Stomach (tissue), 4 donors: ENCODE data around the gene PKDCC.

Experiments used
- POLR2A ChIP-seq, 4 donors: fragments of 450-650 bp; IDR thresholded peaks; one replicate each; pipeline ENCODE4 v1.6.1; 2016; ENCODE audit warnings: antibody characterized with exemption in 4 of 4, control low read depth in 2 of 4, mild to moderate bottlenecking in 1 of 4, moderate library complexity in 1 of 4
- POLR2AphosphoS5 ChIP-seq, 3 donors: sonication (generic); formaldehyde crosslinking; IDR thresholded peaks; one replicate each; pipeline ENCODE4 v1.6.1; 2016; ENCODE audit warnings: antibody characterized with exemption in 3 of 3
- TF ChIP-seq, protein P1 (sequence below), 7 experiments: fragments of 450-650 bp in 4 of 7; fragments of 200-600 bp in 3 of 7; sonication (generic) in 3 of 7; IDR thresholded peaks; one replicate each; pipeline ENCODE4 v1.5.1; 2016 to 2019; ENCODE audit warnings: antibody characterized with exemption in 7 of 7, control low read depth in 2 of 7, mild to moderate bottlenecking in 1 of 7

DNA sequence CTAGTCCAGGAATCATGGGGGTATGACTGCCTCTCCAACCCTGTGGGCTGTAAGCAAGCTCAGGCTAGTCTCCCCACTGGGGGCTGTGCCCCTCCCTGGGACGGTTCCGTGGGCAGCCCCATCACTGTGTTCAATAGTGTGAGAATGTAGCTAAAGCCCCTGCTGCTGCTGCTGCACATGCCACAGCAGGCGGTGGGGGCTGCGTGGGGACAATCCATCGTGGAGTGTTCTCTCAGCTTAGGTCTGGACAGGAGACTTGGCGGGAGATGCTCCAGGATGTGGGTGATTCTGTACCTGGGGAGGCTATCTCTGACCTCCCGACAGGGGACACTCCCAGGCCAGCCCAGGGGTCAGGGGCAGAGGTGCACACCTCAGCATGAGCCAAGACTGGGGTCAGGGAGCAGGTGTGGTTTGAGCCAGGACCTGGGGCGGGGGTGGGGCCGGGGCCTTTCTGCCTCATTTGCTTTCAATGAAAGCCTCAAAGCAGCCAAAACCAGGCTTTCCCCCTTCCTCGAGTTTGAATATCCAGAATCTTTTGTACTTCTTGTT lies 10.2 kb downstream of the PKDCC start:
- TF ChIP-seq, protein P1, sequence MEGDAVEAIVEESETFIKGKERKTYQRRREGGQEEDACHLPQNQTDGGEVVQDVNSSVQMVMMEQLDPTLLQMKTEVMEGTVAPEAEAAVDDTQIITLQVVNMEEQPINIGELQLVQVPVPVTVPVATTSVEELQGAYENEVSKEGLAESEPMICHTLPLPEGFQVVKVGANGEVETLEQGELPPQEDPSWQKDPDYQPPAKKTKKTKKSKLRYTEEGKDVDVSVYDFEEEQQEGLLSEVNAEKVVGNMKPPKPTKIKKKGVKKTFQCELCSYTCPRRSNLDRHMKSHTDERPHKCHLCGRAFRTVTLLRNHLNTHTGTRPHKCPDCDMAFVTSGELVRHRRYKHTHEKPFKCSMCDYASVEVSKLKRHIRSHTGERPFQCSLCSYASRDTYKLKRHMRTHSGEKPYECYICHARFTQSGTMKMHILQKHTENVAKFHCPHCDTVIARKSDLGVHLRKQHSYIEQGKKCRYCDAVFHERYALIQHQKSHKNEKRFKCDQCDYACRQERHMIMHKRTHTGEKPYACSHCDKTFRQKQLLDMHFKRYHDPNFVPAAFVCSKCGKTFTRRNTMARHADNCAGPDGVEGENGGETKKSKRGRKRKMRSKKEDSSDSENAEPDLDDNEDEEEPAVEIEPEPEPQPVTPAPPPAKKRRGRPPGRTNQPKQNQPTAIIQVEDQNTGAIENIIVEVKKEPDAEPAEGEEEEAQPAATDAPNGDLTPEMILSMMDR (IDR thresholded peaks at IDR 0.05) = no peak
- TF ChIP-seq POLR2A (IDR thresholded peaks at IDR 0.05) (no peak), POLR2AphosphoS5 (IDR thresholded peaks at IDR 0.05) (no peak)
